ENCODE measurements around the gene APOBEC3A. TPM values are rescaled to one million over a fixed set of nuclear protein-coding genes. Genes with fewer than 3 reads are reported as not detected.
"Not testable (repeated sequence)": the region's sequence is repeated elsewhere in the genome, so short reads cannot be mapped to it uniquely, and the experiment has no call there.

APOBEC3A gene
- total RNA-seq, 4 donors from 2014 or later = 0.29 to 0.39 TPM; not detected in 2

GRCh38 chr22:38957808-38958650 lies 620 bp downstream of the APOBEC3A start:
- TF ChIP-seq CTCF (IDR thresholded peaks at IDR 0.05) = no peak
- TF ChIP-seq POLR2A (IDR thresholded peaks at IDR 0.05) = no peak
- DNase-seq (ENCODE audit: low spot score in 2 of 2) = no peak
- intact Hi-C loops (cut with DNase I; ENCODE audit: low total_unique reads) = no loop called here
- WGBS, 2 donors = 77 to 88% methylated on average over 6 of the region's 6 CpGs
- H3K4me3 ChIP-seq (ENCODE audit: low read depth, poor library complexity, severe bottlenecking) = no peak overlapping the region

GRCh38 chr22:38958651-38958943 lies 1.2 kb downstream of the APOBEC3A start:
- H3K4me3 ChIP-seq (ENCODE audit: low read depth, poor library complexity, severe bottlenecking); DNase-seq (ENCODE audit: low spot score in 2 of 2); intact Hi-C loops (cut with DNase I; ENCODE audit: low total_unique reads): not testable (repeated sequence)

- intact Hi-C loops (cut with DNase I; ENCODE audit: low total_unique reads) = no loop called here
- no peak for DNase-seq (ENCODE audit: low spot score in 2 of 2)
- H3K4me3 ChIP-seq (ENCODE audit: low read depth, poor library complexity, severe bottlenecking) = no peak overlapping the region
- TF ChIP-seq POLR2A (IDR thresholded peaks at IDR 0.05) = no peak
- no peak for TF ChIP-seq CTCF (IDR thresholded peaks at IDR 0.05)
- WGBS, 2 donors = 81 to 88% methylated on average over 8 of the region's 8 CpGs
Observed at GRCh38 chr22:38959590-38959989, 2.2 kb downstream of the APOBEC3A start.

- DNase-seq (ENCODE audit: low spot score in 2 of 2); H3K4me3 ChIP-seq (ENCODE audit: low read depth, poor library complexity, severe bottlenecking); intact Hi-C loops (cut with DNase I; ENCODE audit: low total_unique reads): not testable (repeated sequence)
- 71 to 85% methylated on average over 2 to 4 of the region's 4 CpGs for WGBS, 2 donors
Observed at GRCh38 chr22:38960673-38961072, 3.3 kb downstream of the APOBEC3A start.

- intact Hi-C loops (cut with DNase I; ENCODE audit: low total_unique reads); DNase-seq (ENCODE audit: low spot score in 2 of 2); H3K4me3 ChIP-seq (ENCODE audit: low read depth, poor library complexity, severe bottlenecking): not testable (repeated sequence)
- 37% methylated on average over 8 of the region's 11 CpGs; no CpG with 5 or more reads in 1 of the 2 donors for WGBS, 2 donors
Observed at GRCh38 chr22:38963291-38963738, 5.9 kb downstream of the APOBEC3A start.

- 29% methylated on average over 9 of the region's 9 CpGs; no CpG with 5 or more reads in 1 of the 2 donors for WGBS, 2 donors
- intact Hi-C loops (cut with DNase I; ENCODE audit: low total_unique reads) = no loop called here
- H3K4me3 ChIP-seq (ENCODE audit: low read depth, poor library complexity, severe bottlenecking) = no peak overlapping the region
- DNase-seq (ENCODE audit: low spot score in 2 of 2) = no peak
- TF ChIP-seq POLR2A (IDR thresholded peaks at IDR 0.05) = no peak
- TF ChIP-seq CTCF (IDR thresholded peaks at IDR 0.05) = no peak
Observed at GRCh38 chr22:38963872-38964271, 6.5 kb downstream of the APOBEC3A start.

GRCh38 chr22:38964306-38964705 lies 6.9 kb downstream of the APOBEC3A start:
- no peak overlapping the region for H3K4me3 ChIP-seq (ENCODE audit: low read depth, poor library complexity, severe bottlenecking)
- no peak for TF ChIP-seq POLR2A (IDR thresholded peaks at IDR 0.05)
- TF ChIP-seq CTCF (IDR thresholded peaks at IDR 0.05) = no peak
- WGBS, 2 donors = 48% methylated on average over 2 of the region's 7 CpGs; no CpG with 5 or more reads in 1 of the 2 donors
- DNase-seq (ENCODE audit: low spot score in 2 of 2) = no peak
- intact Hi-C loops (cut with DNase I; ENCODE audit: low total_unique reads) = no loop called here

All from lower leg skin (tissue), 4 donors.